K562 treated with DMSO at 1 percent for 24 hours (cell line): Measurements from ENCODE around the gene GPNMB. TPM values are rescaled to one million over a fixed set of nuclear protein-coding genes. Genes with fewer than 3 reads are reported as not detected.

Source experiments
- total RNA-seq: library from RNA; unstranded; fragments of 300-600 nt; gene quantifications from 2 replicates; pipeline ENCODE4 v1.2.3, GENCODE V29; 2022; ENCODE audit warnings: low read depth; ENCODE audit not compliant: insufficient read depth

Gene GPNMB
- 1.2 and 2.0 TPM in 2 replicates for total RNA-seq

DNA sequence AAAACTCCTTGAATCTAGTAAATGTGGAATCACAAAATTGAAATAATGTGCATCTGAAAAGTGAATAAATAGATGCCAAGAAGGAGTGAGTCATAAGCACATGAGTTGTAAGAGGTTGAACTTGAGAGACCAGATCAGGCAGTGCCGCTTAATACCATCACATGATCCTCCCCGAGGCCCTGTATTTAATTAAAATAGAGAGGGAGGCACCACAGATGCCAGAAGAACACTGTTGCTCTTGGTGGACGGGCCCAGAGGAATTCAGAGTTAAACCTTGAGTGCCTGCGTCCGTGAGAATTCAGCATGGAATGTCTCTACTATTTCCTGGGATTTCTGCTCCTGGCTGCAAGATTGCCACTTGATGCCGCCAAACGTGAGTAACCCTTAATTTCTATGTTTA lies at the start of gene GPNMB:
GPNMB (plus strand) TSS at position 221 of the 400 bp plus-strand sequence; CDS start at position 304, 83 bp downstream.

GRCh38 chr7:23298885-23299769 lies 52.6 kb downstream of the GPNMB start, which contains the start of gene MALSU1:
Gene MALSU1, plus strand, starts transcription at chr7:23299339. Its CDS starts 14 bp downstream, at chr7:23299353.

Other genes starting within 250 kb of the GPNMB start
- gene HYCC1, start 232.6 kb upstream of the GPNMB start, total RNA-seq, result 17.9 and 18.7 TPM in 2 replicates
- 28.4 and 38.4 TPM in 2 replicates for gene KLHL7, start 141.0 kb upstream of the GPNMB start, total RNA-seq
- gene NUP42, start 64.7 kb upstream of the GPNMB start, total RNA-seq, result 26.5 and 45.7 TPM in 2 replicates
- 81.9 and 92.9 TPM in 2 replicates for gene MALSU1, start 52.6 kb downstream of the GPNMB start, total RNA-seq
- gene IGF2BP3, start 223.7 kb downstream of the GPNMB start, total RNA-seq, result 16.5 and 19.2 TPM in 2 replicates